Breast epithelium (tissue), 3 donors: ENCODE measurements around the gene PRR22.

ENCODE experiments used
- CTCF ChIP-seq, 3 donors: fragments of 450-650 bp; IDR thresholded peaks; one replicate each; pipeline ENCODE4 v1.5.1; 2016 to 2017; ENCODE audit warnings: antibody characterized with exemption in 3 of 3, mild to moderate bottlenecking in 3 of 3, moderate library complexity in 3 of 3
- POLR2A ChIP-seq: fragments of 450-650 bp; IDR thresholded peaks from one replicate; pipeline ENCODE4 v1.6.1; 2016; ENCODE audit warnings: antibody characterized with exemption, mild to moderate bottlenecking, moderate library complexity
- POLR2AphosphoS5 ChIP-seq, 3 donors: sonication (generic); formaldehyde crosslinking; IDR thresholded peaks; one replicate each; pipeline ENCODE4 v1.6.1; 2017; ENCODE audit warnings: antibody characterized with exemption in 3 of 3

GRCh38 chr19:5801796-5802619 lies 17.5 kb upstream of the PRR22 start:
- TF ChIP-seq CTCF (IDR thresholded peaks at IDR 0.05): no peak
- no peak for TF ChIP-seq POLR2A
- TF ChIP-seq POLR2AphosphoS5 (IDR thresholded peaks at IDR 0.05): no peak
